ENCODE data around the gene ZNRF4.

DNA sequence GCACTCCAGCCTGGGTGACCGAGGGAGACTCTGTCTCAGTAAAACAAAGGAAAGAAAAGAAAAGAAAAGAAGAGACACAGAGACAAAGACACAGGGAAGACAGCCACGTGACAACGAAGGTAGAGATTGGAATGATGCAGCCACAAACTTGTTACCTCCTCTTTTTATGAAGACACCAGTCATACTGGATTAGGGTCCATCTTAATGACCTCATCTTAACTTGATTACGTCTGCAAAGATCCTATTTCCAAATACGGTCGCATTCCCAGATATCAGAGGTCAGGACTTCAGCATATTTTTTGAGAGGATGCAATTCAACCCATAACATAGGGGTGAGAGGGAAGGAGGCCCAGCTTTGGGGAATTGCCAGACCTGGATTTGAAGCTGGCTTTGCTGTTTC lies 4.1 kb downstream of the ZNRF4 start:
- TF ChIP-seq, protein P1, sequence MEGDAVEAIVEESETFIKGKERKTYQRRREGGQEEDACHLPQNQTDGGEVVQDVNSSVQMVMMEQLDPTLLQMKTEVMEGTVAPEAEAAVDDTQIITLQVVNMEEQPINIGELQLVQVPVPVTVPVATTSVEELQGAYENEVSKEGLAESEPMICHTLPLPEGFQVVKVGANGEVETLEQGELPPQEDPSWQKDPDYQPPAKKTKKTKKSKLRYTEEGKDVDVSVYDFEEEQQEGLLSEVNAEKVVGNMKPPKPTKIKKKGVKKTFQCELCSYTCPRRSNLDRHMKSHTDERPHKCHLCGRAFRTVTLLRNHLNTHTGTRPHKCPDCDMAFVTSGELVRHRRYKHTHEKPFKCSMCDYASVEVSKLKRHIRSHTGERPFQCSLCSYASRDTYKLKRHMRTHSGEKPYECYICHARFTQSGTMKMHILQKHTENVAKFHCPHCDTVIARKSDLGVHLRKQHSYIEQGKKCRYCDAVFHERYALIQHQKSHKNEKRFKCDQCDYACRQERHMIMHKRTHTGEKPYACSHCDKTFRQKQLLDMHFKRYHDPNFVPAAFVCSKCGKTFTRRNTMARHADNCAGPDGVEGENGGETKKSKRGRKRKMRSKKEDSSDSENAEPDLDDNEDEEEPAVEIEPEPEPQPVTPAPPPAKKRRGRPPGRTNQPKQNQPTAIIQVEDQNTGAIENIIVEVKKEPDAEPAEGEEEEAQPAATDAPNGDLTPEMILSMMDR (IDR thresholded peaks at IDR 0.05): no peak
- no peak for TF ChIP-seq POLR2A (IDR thresholded peaks at IDR 0.05)

All from uterus (tissue), 2 donors.